Thyroid gland (tissue), 4 donors: ENCODE data around the gene CCDC60. TPM values are rescaled to one million over a fixed set of nuclear protein-coding genes. Genes with fewer than 3 reads are reported as not detected.
A peak's percentile ranks its signal among the peaks of the same experiment; 100 is the strongest.

Experiments used
- DNase-seq, 2 donors: peaks; one replicate each; pipeline ENCODE4 v3.0.0-alpha.2; 2019
- H3K27ac ChIP-seq, 3 donors: fragments of 200-600 bp; sonication (generic); 1 replicate in 2 of 3; 2 replicates in 1 of 3; pipeline ENCODE4 v1.5.1; 2016 to 2019; ENCODE audit warnings: mild to moderate bottlenecking in 1 of 3, moderate library complexity in 1 of 3
- H3K27me3 ChIP-seq: fragments of 200-600 bp; sonication (generic); one replicate; pipeline ENCODE4 v1.5.1; 2019
- H3K36me3 ChIP-seq, 2 donors: fragments of 200-600 bp; sonication (generic); one replicate each; pipeline ENCODE4 v1.5.1; 2016 to 2019
- H3K4me1 ChIP-seq, 2 donors: fragments of 200-600 bp; sonication (generic); one replicate each; pipeline ENCODE4 v1.5.1; 2017 to 2019
- H3K4me3 ChIP-seq, 3 donors: fragments of 200-600 bp; sonication (generic); replicated peaks in 1 of 3; 1 replicate in 2 of 3; 2 replicates in 1 of 3; pipeline ENCODE4 v1.5.1; 2016; ENCODE audit warnings: mild to moderate bottlenecking in 1 of 3
- H3K9me3 ChIP-seq: fragments of 200-600 bp; sonication (generic); one replicate; pipeline ENCODE4 v1.5.1; 2017
- POLR2A ChIP-seq, 2 donors: fragments of 450-650 bp; IDR thresholded peaks; one replicate each; pipeline ENCODE4 v1.6.1; 2017; ENCODE audit warnings: antibody characterized with exemption in 2 of 2, mild to moderate bottlenecking in 2 of 2, moderate library complexity in 1 of 2
- WGBS, 2 donors: methylation state at CpG; one replicate each; pipeline ENCODE4 v1.1.5; 2017; 5-methylcytosine and 5-hydroxymethylcytosine counted together
- intact Hi-C: fragments of 100-400 bp; cut with DNase I; formaldehyde crosslinking; loops from one replicate; pipeline ENCODE4 v1.15.1; 2023
- total RNA-seq, 4 donors: library from RNA; depleted of rRNA; stranded (reverse); fragments of >200 nt; gene quantifications; one replicate each; pipeline ENCODE4 v1.2.3, GENCODE V29; 2016
- TF ChIP-seq, protein P1 (sequence below), 6 experiments: fragments of 200-600 bp in 3 of 6; fragments of 450-650 bp in 3 of 6; sonication (generic) in 3 of 6; IDR thresholded peaks; one replicate each; pipeline ENCODE4 v1.5.1; 2016 to 2019; ENCODE audit warnings: antibody characterized with exemption in 6 of 6, mild to moderate bottlenecking in 2 of 6, inconsistent platforms in 1 of 6, moderate library complexity in 1 of 6

The CCDC60 gene
- total RNA-seq, 4 donors from 2014 or later: not detected

DNA sequence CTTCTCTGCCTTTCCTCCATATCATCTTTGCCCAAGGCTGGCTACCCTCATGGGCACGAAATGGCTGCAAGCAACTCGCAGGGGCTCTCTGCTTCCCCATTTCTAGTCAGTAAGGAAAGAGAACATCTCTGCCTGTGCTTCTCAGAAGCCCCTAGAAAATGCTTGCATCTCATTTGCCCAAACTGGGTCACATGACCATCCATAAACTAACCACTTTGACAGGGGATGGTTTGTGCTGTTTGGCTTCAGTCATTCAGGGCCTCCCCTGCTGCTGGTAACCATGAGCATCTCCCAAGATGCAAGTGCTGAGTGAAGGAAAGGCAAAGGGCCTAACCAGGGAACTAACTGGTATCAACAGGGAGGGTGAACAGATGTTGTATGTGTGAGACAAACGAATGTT, 91.1 kb downstream of the CCDC60 start:
- intact Hi-C loops: no loop called here
- 65 to 86% methylated on average over 3 of the region's 3 CpGs for WGBS, 2 donors
- no peaks in the 10 kb centered on the region for H3K9me3 ChIP-seq
- no peaks in the 10 kb centered on the region for H3K4me1 ChIP-seq
- TF ChIP-seq, protein P1, sequence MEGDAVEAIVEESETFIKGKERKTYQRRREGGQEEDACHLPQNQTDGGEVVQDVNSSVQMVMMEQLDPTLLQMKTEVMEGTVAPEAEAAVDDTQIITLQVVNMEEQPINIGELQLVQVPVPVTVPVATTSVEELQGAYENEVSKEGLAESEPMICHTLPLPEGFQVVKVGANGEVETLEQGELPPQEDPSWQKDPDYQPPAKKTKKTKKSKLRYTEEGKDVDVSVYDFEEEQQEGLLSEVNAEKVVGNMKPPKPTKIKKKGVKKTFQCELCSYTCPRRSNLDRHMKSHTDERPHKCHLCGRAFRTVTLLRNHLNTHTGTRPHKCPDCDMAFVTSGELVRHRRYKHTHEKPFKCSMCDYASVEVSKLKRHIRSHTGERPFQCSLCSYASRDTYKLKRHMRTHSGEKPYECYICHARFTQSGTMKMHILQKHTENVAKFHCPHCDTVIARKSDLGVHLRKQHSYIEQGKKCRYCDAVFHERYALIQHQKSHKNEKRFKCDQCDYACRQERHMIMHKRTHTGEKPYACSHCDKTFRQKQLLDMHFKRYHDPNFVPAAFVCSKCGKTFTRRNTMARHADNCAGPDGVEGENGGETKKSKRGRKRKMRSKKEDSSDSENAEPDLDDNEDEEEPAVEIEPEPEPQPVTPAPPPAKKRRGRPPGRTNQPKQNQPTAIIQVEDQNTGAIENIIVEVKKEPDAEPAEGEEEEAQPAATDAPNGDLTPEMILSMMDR (IDR thresholded peaks at IDR 0.05): no peak
- no peak for TF ChIP-seq POLR2A (IDR thresholded peaks at IDR 0.05)
- no peak for DNase-seq
- H3K27me3 ChIP-seq: no peaks in the 10 kb centered on the region
- no peaks in the 10 kb centered on the region for H3K36me3 ChIP-seq
- no peak overlapping the region for H3K4me3 ChIP-seq
- no peak overlapping the region for H3K27ac ChIP-seq

DNA sequence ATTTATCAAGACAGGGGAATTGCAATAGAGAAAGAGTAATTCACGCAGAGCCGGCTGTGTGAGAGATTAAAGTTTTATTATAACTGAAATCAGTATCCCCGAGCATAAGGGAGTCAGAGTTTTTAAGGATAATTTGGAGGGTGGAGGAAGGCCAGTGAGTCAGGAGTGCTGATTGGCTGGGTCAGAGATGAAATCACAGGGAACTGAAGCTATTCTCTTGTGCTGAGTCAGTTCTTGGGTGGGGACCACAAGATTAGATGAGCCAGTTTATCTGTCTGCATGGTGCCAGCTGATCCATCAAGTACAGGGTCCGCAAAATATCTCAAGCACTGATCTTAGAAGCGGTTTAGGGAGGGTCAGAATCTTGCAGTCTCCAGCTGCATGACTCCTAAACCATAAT, 96.6 kb downstream of the CCDC60 start:
- Histone ChIP-seq H3K27ac (no peak overlapping the region), H3K4me1 (no peaks in the 10 kb centered on the region), H3K4me3 (no peak overlapping the region), H3K36me3 (no peaks in the 10 kb centered on the region), H3K9me3 (no peaks in the 10 kb centered on the region), H3K27me3 (no peaks in the 10 kb centered on the region)
- 89 to 90% methylated on average over 5 of the region's 5 CpGs for WGBS, 2 donors
- TF ChIP-seq, protein P1 (IDR thresholded peaks at IDR 0.05): no peak
- TF ChIP-seq POLR2A (IDR thresholded peaks at IDR 0.05): no peak
- intact Hi-C loops: no loop called here
- DNase-seq: no peak

DNA sequence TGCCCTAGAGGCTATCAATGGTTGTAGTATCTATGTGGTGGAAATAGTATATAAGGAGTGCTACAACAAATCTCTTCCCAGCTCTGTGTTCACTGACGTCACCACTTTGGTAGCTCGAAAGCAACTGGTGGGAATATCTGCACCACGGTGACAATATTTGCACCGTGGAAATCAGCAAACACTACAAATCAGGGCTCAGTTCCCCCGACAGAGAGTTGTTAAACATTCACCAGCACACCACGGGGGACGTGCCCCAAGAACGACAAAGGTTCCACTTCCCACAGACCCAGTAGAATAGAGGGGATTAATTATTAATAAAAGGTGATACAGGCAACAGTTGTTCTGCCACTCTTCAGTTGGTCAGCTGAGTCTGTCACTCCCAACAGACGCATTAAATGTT, 98.4 kb downstream of the CCDC60 start:
- TF ChIP-seq POLR2A (IDR thresholded peaks at IDR 0.05): no peak
- TF ChIP-seq, protein P1 (IDR thresholded peaks at IDR 0.05): no peak
- Histone ChIP-seq H3K9me3 (no peaks in the 10 kb centered on the region), H3K36me3 (no peaks in the 10 kb centered on the region), H3K4me3 (no peak overlapping the region), H3K4me1 (no peaks in the 10 kb centered on the region), H3K27ac (no peak overlapping the region), H3K27me3 (no peaks in the 10 kb centered on the region)
- WGBS, 2 donors: 77 to 81% methylated on average over 9 of the region's 9 CpGs
- no peak for DNase-seq
- intact Hi-C loops: no loop called here

DNA sequence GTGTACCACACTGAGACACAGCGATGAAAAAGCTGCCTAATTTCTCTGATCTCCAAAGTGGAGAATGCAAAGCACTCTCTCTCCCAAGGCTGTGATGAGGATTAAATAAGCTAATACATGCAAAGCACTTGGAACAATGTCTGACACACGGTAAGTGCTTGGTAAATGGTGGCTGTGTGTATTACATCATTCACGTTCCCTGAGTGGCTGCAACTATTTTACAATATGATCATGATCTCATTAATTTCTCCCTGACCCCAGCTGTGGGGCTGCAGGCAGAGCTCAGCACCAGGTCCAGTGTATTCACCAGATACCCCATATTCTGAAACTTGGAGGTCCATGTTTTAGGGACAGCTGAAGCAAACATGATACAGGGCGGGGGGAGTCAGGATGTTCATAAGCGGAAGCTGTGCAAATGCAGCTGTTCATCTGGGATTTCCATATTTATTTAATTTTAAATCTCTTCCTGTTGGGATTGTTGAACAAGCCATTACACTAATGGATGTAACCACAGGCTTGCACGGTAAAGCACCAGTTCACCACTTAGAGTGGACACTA, 106.4 kb downstream of the CCDC60 start:
- Histone ChIP-seq H3K27me3 (no peaks in the 10 kb centered on the region), H3K27ac (no peak overlapping the region), H3K4me3 (no peak overlapping the region), H3K36me3 (no peaks in the 10 kb centered on the region), H3K4me1 (no peaks in the 10 kb centered on the region), H3K9me3 (no peaks in the 10 kb centered on the region)
- intact Hi-C loops: loop anchor here (10.0 kb wide), 1 partner anchor 204 kb away; no protein-coding TSS in a partner anchor
- WGBS, 2 donors: 78 to 81% methylated on average over 6 of the region's 6 CpGs
- DNase-seq: no peak
- TF ChIP-seq POLR2A (IDR thresholded peaks at IDR 0.05): no peak
- TF ChIP-seq, protein P1 (IDR thresholded peaks at IDR 0.05): no peak

DNA sequence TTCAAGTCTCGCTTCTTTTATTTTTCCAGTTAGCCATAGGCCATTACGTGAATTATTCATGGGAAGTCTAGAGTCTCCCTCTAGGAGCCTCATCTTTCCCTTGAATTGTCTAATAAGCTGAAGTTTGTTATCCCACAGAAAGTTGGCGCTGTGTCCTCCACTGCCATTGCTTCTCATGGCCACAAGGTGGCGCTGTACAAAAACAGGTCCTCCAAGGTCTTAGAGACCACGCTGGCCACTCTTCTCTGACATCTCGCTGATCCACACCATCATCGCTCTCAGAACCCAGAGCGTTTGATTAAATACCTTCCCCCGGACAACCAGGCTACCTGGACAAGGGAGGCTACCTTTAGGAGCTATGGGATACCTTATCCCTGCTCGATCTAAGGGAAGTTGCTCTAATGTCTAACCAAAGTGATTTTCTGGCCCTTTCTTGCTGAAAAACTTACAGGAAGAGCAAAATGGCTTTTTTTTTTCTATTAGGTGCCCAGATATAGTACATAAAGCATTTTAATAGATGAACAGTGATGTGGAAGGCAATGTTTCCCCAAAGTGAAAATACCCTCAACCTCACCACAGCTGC, 110.0 kb downstream of the CCDC60 start:
- H3K9me3 ChIP-seq: no peaks in the 10 kb centered on the region
- intact Hi-C loops: loop anchor here (5.0 to 10.0 kb wide), 2 partner anchors 103 to 200 kb away; no protein-coding TSS in a partner anchor
- peak; percentile 58 to 65 for DNase-seq
- no peak overlapping the region for H3K27ac ChIP-seq
- no peaks in the 10 kb centered on the region for H3K36me3 ChIP-seq
- WGBS, 2 donors: 18 to 26% methylated on average over 10 of the region's 10 CpGs
- no peak overlapping the region for H3K4me3 ChIP-seq
- H3K4me1 ChIP-seq: no peaks in the 10 kb centered on the region
- H3K27me3 ChIP-seq: no peaks in the 10 kb centered on the region
- TF ChIP-seq, protein P1 (IDR thresholded peaks at IDR 0.05): peak; percentile 79 to 95 (median 88)
- no peak for TF ChIP-seq POLR2A (IDR thresholded peaks at IDR 0.05)
